HK-2 (cell line): ENCODE data around the gene ZBTB46.
"Not testable (repeated sequence)": the region's sequence is repeated elsewhere in the genome, so short reads cannot be mapped to it uniquely, and the experiment has no call there.

ENCODE experiments used
- DNase-seq: peaks from one replicate; pipeline ENCODE4 v3.0.0-alpha.2; 2018; ENCODE audit not compliant: unreplicated experiment

The ZBTB46 gene

DNA sequence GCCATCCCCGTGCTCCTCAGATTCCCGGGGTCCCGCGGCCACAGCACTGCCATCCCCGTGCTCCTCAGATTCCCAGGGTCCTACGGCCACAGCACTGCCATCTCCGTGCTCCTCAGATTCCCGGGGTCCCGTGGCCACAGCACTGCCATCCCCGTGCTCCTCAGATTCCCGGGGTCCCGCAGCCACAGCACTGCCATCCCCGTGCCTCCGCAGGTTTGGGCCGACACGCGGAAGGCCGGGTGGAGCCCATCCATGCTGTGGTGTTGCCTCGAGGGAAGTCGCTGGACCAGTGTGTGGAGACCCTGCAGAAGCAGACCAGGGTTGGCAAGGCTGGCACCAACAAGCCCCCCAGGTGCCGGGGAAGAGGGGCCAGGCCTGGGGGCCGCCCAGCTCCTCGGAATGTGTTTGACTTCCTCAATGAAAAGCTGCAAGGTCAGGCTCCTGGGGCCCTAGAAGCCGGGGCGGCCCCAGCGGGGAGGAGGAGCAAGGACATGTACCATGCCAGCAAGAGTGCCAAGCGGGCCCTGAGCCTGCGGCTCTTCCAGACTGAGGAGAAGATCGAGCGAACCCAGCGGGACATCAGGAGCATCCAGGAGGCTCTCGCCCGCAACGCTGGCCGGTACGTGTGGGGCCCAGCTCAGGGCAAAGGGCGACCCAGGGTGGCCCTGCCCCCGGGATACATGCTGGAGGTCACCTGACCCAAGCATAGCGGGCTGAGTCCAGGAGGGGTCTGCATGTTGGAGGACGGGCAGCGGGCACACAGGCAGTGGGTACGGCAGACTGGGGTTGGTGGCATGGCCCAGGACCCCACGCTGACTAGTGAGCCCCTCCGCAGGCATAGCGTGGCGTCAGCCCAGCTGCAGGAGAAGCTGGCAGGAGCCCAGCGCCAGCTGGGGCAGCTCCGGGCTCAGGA, 95.9 kb downstream of the ZBTB46 start:
- DNase-seq, result no peak

DNA sequence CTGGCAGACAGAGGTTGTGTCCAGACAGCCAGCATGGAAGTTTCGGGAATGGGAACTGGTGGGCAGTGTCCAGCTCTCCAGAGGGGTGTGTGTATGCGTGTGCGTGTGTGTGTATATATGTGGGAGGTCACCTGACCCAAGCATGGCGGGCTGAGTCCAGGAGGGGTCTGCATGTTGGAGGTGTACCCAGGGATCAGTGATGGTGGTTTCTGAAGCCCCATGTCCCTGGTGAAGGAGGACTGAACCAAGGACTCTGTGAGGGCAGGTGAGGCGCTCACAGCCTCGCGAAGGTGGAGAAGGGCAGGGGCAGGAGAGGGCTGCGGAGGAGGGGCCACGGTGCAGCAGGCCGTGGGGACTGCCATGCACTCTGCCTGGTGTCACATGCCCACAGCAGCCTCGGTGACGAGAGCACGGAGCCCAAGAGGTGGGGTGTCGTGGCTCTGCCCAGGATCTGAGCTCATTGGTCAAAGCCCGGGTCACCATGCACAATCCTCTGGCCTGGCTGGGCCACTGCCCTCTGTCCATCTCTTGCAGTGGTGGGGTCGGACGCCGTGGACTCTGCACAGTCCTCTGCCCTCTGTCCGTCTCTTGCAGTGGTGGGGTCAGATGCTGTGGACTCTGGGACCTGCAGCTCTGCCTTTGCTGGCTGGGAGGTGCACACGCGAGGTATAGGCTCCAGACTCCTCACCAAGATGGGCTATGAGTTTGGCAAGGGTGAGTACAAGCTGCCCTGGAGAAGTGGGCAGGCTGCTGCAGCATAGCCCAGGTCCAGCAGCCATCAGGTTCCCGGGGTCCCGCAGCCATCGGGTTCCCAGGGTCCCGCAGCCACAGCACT, 96.7 kb downstream of the ZBTB46 start:
- no peak for DNase-seq

DNA sequence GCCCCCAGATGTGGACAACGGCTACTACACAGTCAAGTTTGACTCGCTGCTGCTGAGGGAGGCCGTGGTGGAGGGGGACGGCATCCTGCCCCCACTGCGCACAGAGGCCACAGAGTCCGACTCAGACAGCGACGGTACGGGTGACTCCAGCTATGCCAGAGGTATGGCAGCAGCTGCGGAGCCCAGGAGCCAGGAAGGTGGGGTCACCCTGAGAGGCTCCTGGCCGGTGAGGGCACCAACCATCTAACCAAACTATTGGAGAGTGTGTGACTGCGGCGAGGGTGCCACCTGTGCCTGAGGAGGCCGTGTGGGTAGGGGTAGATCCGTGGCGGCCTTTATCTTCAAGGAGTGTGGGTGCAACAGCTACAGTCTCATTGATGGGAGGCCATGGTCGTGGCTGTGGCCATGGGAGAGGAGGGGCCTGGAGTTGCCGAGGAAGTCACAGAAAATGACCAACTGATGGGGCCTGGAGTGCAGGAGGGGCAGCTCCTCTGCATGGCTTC, 97.4 kb downstream of the ZBTB46 start:
- DNase-seq, result no peak

DNA sequence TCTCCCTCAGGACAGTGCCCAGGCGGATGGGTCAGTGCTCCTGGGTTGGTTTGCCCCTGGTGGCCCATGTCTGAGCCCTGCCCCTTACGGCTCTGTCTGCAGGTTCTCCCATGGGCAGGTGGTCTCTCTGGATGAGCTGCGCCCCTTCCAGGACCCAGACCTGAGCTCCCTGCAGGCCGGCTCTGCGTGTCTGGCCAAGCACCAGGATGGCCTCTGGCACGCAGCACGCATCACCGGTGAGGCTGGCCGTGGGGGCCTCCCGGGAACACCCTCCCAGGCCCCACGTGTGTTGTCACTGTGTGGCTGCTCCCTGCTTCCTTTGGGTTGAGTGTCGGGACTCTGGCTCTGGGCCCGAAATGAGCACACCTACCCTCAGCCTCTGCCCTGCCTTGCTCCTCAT, 97.9 kb downstream of the ZBTB46 start:
- DNase-seq, result no peak

DNA sequence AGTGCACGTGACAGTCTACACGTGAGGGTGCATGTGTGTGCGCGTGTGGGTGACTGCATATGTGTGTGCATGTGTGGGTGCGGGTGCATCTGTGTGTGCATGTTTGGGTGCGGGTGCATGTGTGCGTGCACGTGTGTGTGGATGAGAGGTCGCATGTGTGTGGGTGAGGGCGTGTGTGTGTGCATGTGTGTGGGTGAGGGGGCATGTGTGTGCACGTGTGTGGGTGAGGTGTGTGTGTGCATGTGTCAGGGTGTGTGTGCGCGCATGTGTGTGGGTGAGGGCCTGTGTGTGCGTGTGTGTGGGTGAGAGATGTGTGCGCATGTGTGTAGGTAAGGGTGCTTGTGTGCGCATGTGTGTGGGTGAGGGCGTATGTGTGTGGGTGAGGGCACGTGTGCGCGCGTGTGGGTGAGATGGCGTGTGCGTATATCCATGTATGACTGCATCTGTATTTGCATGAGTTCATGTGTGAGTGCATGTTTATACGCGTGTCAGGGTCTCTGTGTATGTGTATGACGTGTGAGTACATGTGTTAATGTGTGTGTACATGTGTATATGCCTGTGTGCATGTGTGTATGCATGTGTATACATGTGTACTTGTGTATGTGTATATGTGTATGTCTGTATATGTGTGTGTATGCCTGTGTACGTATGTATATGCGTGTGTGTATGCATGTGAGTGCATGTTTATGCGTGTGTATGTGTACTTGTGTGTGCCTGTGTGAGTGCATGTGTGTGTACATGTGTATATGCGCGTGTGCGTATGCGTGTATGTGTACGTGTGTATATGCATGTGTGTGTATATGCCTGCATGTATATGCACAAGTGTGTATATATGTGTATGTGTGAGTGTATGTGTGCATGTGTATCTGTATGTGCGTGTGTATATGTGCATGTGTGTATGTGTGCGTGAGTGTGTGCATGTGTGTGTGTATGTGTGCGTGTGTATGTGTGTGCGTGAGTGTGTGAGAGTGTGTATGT, 98.7 kb downstream of the ZBTB46 start:
- no peak for DNase-seq

DNA sequence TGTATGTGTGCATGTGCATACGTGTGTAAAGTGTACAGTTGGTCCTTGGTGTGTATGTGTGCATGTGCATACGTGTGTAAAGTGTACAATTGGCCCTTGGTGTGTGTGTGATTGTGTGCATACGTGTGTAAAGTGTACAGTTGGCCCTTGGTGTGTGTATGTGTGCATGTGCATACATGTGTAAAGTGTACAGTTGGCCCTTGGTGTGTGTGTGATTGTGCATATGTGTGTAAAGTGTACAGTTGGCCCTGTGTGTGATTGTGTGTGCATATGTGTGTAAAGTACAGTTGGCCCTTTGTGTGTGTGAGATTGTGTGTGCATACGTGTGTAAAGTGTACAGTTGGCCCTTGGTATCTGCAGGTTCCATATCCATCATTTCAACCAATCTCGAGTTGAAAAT, 99.7 kb downstream of the ZBTB46 start:
- no peak for DNase-seq

DNA sequence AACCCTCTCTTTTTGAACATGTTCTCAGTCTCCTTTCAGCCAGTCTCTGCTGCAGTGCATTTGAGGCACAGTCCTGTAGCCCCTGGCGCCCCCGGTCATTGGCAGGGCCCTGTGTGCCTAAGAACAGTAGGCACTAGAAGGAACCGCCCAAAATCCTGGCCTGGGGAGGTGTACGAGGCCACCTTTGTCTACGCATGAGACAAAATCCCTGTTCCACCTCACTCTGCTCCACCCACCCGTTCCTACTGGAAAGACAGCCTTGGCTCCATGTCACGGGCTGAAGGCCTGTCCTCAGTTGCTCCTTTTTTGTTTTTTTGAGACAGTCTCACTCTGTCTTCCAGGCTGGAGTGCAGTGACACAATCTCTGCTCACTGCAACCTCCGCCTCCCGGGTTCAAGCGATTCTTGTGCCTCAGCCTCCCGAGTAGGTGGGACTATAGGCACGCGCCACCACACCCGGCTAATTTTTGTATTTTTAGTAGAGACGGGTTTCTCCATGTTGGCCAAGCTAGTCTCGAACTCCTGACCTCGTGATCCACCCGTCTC, 100.8 kb downstream of the ZBTB46 start:
- not testable (repeated sequence) for DNase-seq

DNA sequence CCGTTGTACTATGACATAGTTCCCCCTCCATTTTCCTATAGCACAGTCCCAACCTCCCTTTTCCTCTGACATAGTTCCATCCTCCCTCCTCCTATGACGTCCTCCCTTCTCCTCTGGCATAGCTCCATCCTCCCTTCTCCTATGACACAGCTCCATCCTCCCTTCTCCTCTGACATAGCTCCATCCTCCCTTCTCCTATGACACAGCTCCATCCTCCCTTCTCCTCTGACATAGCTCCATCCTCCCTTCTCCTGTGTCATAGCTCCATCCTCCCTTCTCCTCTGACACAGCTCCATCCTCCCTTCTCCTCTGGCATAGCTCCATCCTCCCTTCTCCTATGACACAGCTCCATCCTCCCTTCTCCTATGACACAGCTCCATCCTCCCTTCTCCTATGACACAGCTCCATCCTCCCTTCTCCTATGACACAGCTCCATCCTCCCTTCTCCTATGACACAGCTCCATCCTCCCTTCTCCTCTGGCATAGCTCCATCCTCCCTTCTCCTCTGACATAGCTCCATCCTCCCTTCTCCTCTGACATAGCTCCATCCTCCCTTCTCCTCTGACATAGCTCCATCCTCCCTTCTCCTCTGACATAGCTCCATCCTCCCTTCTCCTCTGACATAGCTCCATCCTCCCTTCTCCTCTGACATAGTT, 108.0 kb downstream of the ZBTB46 start:
- not testable (repeated sequence) for DNase-seq

DNA sequence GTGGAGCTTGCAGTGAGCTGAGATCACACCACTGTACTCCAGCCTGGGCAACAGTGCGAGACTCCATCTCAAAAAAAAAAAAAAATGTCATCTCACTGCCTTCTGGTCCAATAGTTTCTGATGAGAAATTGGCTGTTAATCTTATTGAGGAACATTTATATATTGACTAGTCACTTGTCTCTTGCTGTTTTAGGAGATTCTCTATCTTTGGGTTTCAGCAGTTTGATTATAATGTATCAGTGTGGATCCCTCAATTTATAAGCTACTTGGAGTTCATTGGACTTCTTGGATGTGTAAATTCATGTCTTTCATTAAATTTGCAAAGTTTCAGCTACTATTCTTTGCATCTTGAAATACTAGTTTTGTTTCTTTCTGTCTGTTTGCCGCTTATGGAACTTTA, 112.1 kb downstream of the ZBTB46 start:
- no peak for DNase-seq

DNA sequence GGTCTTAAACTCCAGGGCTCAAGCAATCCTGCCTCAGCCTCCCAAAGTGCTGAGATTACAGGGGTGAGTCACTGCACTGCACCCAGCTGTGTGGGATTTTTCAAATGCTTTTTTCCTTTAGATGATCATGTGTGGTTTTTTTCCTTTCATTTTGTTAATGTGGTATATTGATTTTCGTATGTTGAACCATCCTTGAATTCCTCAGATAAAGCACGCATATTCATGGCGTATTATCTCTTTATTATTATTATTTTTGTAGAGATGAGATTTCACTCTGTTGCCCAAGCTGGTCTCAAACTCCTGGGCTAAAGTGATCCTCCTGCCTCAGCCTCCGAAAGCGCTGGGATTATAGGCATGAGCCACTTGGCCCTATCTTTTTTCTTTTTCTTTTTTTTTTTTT, 116.2 kb downstream of the ZBTB46 start:
- no peak for DNase-seq

DNA sequence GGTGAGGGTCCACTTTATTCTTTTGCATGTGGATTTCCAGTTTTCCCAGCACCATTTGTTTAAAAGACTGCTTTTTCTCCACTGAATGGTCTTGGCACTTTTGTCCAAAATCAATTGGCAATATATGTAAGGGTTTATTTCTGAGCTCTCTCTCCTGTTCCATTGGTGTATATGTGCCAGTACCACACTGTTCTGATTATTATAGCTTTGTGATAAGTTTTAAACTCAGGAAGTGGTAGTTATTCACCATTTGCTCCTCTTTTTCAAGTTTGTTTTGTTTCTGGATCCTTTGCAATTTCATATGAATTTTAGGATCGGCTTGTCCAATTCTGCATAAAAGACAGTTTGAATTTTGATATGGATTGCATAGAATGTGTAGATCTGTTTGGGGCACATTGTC, 118.9 kb downstream of the ZBTB46 start:
- DNase-seq, result no peak

DNA sequence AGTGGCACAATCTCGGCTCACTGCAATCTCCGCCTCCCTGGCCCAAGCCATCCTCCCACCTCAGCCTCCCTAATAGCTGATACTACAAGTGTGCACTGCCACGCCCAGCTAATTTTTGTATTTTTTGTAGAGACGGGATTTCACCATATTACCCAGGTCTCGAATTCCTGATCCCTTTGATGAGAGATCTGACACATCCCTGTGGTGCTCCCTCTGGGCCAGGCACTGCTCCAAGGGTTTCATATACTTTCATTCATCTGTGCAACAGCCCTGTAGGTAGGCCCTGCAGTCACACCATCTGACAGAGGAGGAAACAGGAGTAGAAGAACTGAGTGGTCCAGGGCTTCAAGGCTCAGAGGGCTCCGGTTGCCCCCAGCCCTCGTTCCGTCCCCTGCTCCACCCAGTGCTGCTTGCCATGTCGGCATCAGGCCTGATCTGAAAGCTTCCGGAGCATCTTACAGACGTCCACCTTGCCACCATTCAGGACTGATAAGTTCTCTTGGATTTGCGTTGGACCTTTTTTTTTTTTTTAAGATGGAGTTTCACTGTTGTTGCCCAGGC, 119.9 kb downstream of the ZBTB46 start:
- DNase-seq, result no peak

DNA sequence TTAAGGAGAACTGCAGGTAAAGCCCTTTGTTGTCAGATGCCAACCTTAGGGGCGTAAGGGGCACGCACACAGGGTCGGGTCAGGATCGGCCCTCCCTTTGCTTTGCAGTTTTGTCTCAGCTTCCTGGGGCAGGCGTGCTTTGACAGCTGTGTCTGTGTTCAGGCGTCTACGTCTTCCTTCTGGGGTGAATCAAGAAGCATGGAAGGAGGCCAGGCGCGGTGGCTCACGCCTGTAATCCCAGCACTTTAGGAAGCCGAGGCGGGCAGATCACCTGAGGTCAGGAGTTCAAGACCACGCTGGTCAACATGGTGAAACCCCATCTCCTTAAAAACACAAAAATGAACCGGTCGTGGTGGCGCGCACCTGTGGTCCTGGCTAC, 121.9 kb downstream of the ZBTB46 start:
- no peak for DNase-seq

DNA sequence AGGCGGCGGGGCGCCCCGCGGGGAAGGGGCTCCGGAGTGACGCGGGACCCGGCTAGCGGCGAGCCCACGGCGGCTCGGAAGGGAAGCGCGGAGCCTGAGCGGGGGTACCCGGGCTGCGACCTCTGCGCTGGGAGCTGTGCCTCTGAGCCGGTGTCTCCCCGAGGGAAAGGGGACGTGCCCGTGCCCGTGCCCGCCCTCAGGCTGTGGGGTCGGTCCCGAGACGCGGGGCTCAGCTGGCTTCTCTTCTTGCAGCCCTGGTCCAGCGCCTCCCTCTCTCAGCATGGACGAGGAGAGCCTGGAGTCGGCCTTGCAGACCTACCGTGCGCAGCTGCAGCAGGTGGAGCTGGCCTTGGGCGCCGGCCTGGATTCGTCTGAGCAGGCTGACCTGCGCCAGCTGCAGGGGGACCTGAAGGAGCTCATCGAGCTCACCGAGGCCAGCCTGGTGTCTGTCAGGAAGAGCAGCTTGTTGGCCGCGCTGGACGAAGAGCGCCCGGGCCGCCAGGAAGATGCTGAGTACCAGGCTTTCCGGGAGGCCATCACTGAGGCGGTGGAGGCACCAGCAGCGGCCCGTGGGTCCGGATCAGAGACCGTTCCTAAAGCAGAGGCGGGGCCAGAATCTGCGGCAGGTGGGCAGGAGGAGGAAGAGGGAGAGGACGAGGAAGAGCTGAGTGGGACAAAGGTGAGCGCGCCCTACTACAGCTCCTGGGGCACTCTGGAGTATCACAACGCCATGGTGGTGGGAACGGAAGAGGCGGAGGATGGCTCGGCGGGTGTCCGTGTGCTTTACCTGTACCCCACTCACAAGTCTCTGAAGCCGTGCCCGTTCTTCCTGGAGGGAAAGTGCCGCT, 122.5 kb downstream of the ZBTB46 start:
- no peak for DNase-seq

DNA sequence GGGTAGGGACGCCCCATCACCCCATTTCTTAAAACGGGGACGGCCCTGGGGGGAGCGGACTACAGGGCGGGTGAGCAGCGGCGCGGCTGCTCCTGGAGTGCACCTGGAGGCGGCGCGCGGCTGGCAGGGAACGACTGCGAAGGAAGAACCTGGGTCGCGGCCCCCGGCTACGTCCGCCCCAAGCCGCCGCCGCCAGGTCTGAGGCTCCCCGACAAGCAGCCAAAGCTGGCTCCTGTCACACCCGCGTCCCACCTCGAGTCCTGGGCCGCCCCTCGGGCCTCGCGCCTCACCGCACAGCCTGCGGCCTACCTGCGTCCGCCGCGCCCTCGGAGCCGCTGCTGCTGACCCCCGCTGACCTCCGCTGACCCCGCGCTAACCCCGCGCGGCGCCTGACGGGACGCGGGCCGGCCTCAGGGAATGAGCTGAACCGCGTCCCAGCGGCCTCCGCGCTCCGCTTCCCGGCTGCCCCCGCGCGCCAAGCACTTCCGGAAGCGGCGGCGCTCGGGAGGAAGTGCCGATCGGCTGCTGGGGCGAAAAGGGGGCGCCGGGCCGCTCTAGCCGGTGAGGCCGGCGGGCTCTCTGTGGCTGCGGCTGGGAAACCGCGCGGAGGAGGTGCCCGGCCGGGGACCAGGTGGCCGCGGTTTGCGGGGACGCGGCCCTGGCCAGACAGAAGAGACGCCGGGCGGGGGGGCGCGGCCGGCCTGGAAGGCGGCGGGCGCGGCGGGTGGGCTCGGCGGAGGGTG, 123.3 kb downstream of the ZBTB46 start, which contains the start of the genes ARFRP1 and ZGPAT:
TSS of gene ARFRP1 (minus strand) at position 419 of the 743 bp plus-strand sequence. CDS start 885 bp downstream, outside the sequence.
TSS of gene ZGPAT (plus strand) at position 482 of the 743 bp plus-strand sequence. CDS start 542 bp downstream, outside the sequence.
- peak; percentile 86 for DNase-seq

DNA sequence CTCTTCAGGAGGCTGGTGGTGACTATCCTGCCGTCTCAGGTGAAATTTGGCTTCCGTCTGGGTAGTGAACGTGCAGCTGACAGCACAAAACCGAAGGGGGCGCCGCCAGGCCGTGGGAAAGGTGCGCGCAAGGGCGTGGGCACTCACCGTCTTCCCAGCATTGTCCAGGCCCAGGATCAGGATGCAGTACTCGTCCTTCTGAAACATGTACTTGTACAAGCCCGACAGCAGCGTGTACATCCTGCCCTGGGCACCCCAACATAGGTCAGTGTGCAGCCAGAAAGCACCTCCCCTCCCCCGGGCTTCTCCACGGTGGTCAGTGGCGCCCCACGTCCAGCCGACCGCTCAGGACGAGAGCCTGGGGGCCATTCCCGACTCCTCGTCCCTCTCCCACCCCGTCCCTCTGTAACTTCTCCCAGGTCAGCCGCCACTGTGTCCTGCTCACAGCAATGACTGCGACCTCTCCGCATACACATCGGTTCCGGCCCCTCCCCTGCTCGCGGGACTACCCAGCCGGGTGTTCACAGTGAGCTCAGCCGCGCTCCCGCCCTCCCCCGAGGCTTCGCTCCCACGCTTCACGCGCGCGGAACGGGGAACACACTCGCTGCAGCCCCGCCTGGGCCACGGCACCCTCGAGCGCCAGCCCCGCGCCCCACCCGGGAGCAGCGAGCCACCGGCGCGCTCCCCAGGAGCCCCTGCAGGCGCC, 124.1 kb downstream of the ZBTB46 start:
- peak; percentile 71 for DNase-seq

DNA sequence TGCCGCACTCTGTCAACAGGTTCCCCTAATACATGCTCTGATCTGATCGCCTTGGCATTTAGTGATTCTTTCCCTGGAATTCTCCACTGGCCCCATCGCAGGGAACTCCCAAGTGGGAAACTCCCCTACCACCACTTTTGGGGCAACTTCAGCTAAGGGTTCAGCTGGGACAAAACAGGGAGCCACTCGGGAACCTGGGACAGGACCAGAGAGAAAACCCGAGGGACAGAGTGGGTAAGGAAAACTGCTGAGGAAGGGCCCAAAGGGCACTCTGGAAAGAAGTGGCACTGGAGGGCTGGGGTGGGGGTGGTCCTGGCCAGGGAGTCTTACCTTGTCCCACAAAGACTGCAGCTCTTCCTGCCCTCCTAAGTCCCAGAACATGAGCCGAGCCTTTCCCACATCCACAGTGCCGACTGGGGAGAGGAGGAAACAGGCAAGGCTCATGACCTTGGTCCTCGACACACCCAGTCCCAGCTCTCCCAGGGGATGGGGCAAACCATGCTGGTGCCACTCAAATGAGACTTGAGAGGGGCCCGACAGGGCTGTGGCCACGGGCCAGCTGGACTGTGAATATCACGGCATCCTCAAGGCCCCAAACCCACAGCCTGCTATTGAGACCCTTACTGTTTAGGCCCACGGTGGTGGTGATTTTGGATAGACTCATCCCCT, 124.9 kb downstream of the ZBTB46 start:
- DNase-seq, result no peak
